Stimulated activated naive CD4-positive, alpha-beta T cell treated with Interleukin-2 at 50 U/mL for 16 hours (primary cell): ENCODE results near the gene TBC1D2B.
A peak's percentile ranks its signal among the peaks of the same experiment; 100 is the strongest.

Source experiments
- DNase-seq: peaks from one replicate; lab custom pipeline; 2025; lab: John Stamatoyannopoulos, UW

The TBC1D2B gene

GRCh38 chr15:78077053-78077870 is at the start of gene TBC1D2B:
TBC1D2B (minus strand) TSS chr15:78077711; CDS start chr15:78077652, 59 bp downstream.
- peak; percentile 68 for DNase-seq

GRCh38 chr15:78125267-78125666 is 47.8 kb upstream of the TBC1D2B start:
- DNase-seq = no peak

GRCh38 chr15:78120523-78120922 is 43.0 kb upstream of the TBC1D2B start:
- DNase-seq = no peak

GRCh38 chr15:78112551-78112950 is 35.0 kb upstream of the TBC1D2B start:
- no peak for DNase-seq

GRCh38 chr15:78111788-78112187 is 34.3 kb upstream of the TBC1D2B start:
- DNase-seq = no peak

- no peak for DNase-seq
These were observed 33.5 kb upstream of the TBC1D2B start for GRCh38 chr15:78110916-78111475.

- no peak for DNase-seq
These were observed 32.6 kb upstream of the TBC1D2B start for GRCh38 chr15:78110096-78110495.

GRCh38 chr15:78109156-78109555 is 31.6 kb upstream of the TBC1D2B start:
- DNase-seq = no peak

GRCh38 chr15:78108300-78109084 is 31.0 kb upstream of the TBC1D2B start:
- DNase-seq = peak; percentile 83

GRCh38 chr15:78107471-78107870 is 30.0 kb upstream of the TBC1D2B start:
- no peak for DNase-seq

GRCh38 chr15:78105476-78106241 is 28.1 kb upstream of the TBC1D2B start:
- no peak for DNase-seq

GRCh38 chr15:78104566-78105475 is 27.3 kb upstream of the TBC1D2B start:
- no peak for DNase-seq

GRCh38 chr15:78104119-78104479 is 26.6 kb upstream of the TBC1D2B start:
- no peak for DNase-seq

- DNase-seq = peak; percentile 47
These were observed 26.1 kb upstream of the TBC1D2B start for GRCh38 chr15:78103406-78104118.

- no peak for DNase-seq
These were observed 25.2 kb upstream of the TBC1D2B start for GRCh38 chr15:78102741-78103140.

- DNase-seq = no peak
These were observed 24.7 kb upstream of the TBC1D2B start for GRCh38 chr15:78102211-78102610.

- no peak for DNase-seq
These were observed 24.1 kb upstream of the TBC1D2B start for GRCh38 chr15:78101423-78102105.

- DNase-seq = no peak
These were observed 23.4 kb upstream of the TBC1D2B start for GRCh38 chr15:78100886-78101285.

- DNase-seq = no peak
These were observed 20.7 kb upstream of the TBC1D2B start for GRCh38 chr15:78098131-78098755.
